ENCODE results near the gene HIRA. TPM values are rescaled to one million over a fixed set of nuclear protein-coding genes. Genes with fewer than 3 reads are reported as not detected.
A peak's percentile ranks its signal among the peaks of the same experiment; 100 is the strongest.

HIRA gene
- total and polyA plus RNA-seq, 4 donors, result 10.4 to 24.3 (median 17.1) TPM

- ATAC-seq (ENCODE audit: low FRiP score) (peak; percentile 89), DNase-seq (peak; percentile 85 to 94)
- Histone ChIP-seq H3K36me3 (ENCODE audit: control insufficient read depth in 1 of 2, insufficient read depth in 2 of 2, low read length in 1 of 2) (no peaks in the 10 kb centered on the region), H3K4me3 (ENCODE audit: low read length in 2 of 2) (peak within 1 kb of the TSS; percentile 80 to 97), H3K27ac (ENCODE audit: low read depth in 1 of 2, low read length in 2 of 2) (peak within 1 kb of the TSS in 1 of 2 donors; percentile 23), H3K9me3 (ENCODE audit: control insufficient read depth, low read length) (no peaks in the 10 kb centered on the region), H3K27me3 (ENCODE audit: control insufficient read depth in 1 of 2, insufficient read depth in 2 of 2, low read length in 1 of 2) (no peaks in the 10 kb centered on the region), H3K4me1 (ENCODE audit: control insufficient read depth in 1 of 2, insufficient read depth in 2 of 2, low read length in 2 of 2) (no peaks in the 10 kb centered on the region)
- 4 to 6% methylated on average over 27 to 72 of the region's 74 CpGs for WGBS, 2 donors
- intact Hi-C loops (cut with DNase I), result loop anchor here in 1 of 2 donors (2.0 to 10.0 kb wide), 2 partner anchors 113 to 183 kb away; partner anchors contain the start of genes CDC45, SLC25A1 and UFD1
These were observed 139.7 kb downstream of the HIRA start, which contains the start of gene CLTCL1 for GRCh38 chr22:19291580-19292457. Gene CLTCL1 (minus strand): TSS chr22:19291719. CDS start chr22:19291641, 78 bp downstream.

DNA sequence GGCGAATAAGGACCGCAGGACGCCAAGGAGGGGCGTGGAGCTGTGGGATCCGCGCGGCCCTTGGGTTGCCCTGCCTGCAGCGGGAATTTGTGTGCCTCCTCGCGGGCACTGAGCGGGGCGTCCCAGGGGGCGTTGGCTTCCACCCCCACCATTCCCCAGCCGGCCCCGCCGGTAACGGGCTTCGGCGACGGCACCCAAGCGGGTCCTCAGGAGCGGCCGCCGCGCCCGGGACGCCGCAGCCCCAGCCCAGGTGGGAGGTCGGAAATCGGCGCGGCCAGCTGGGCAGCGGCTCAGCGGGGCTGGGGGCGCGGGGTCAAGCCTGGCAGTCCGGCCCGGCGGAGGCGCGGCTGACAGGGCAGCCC lies 140.3 kb downstream of the HIRA start:
- WGBS, 2 donors, result 0 to 1% methylated on average over 39 to 41 of the region's 41 CpGs
- Histone ChIP-seq H3K4me1 (ENCODE audit: control insufficient read depth in 1 of 2, insufficient read depth in 2 of 2, low read length in 2 of 2) (no peaks in the 10 kb centered on the region), H3K36me3 (ENCODE audit: control insufficient read depth in 1 of 2, insufficient read depth in 2 of 2, low read length in 1 of 2) (no peaks in the 10 kb centered on the region), H3K27ac (ENCODE audit: low read depth in 1 of 2, low read length in 2 of 2) (no peak overlapping the region), H3K4me3 (ENCODE audit: low read length in 2 of 2) (peak overlapping the region; percentile 80 to 97), H3K9me3 (ENCODE audit: control insufficient read depth, low read length) (no peaks in the 10 kb centered on the region), H3K27me3 (ENCODE audit: control insufficient read depth in 1 of 2, insufficient read depth in 2 of 2, low read length in 1 of 2) (no peaks in the 10 kb centered on the region)
- DNase-seq (peak; percentile 66 to 85), ATAC-seq (ENCODE audit: low FRiP score) (peak; percentile 59)
- intact Hi-C loops (cut with DNase I), result loop anchor here in 1 of 2 donors (2.0 to 10.0 kb wide), 2 partner anchors 112 to 184 kb away; partner anchors contain the start of genes CDC45, SLC25A1 and UFD1

GRCh38 chr22:19290400-19291217 lies 140.9 kb downstream of the HIRA start:
- whole genome bisulfite sequencing, 2 donors, result 12 to 14% methylated on average over 27 of the region's 27 CpGs

GRCh38 chr22:19289475-19290161 lies 141.9 kb downstream of the HIRA start:
- no peaks in the 10 kb centered on the region for H3K9me3 ChIP-seq (ENCODE audit: control insufficient read depth, low read length)
- no peak overlapping the region for H3K4me3 ChIP-seq (ENCODE audit: low read length in 2 of 2)
- H3K27ac ChIP-seq (ENCODE audit: low read depth in 1 of 2, low read length in 2 of 2), result no peak overlapping the region
- DNase-seq (no peak), ATAC-seq (ENCODE audit: low FRiP score) (no peak)
- H3K4me1 ChIP-seq (ENCODE audit: control insufficient read depth in 1 of 2, insufficient read depth in 2 of 2, low read length in 2 of 2), result no peaks in the 10 kb centered on the region
- 90 to 93% methylated on average over 5 of the region's 5 CpGs for WGBS, 2 donors
- no peaks in the 10 kb centered on the region for H3K36me3 ChIP-seq (ENCODE audit: control insufficient read depth in 1 of 2, insufficient read depth in 2 of 2, low read length in 1 of 2)
- intact Hi-C loops (cut with DNase I), result loop anchor here in 1 of 2 donors (2.0 to 10.0 kb wide), 2 partner anchors 111 to 185 kb away; partner anchors contain the start of genes CDC45, SLC25A1 and UFD1
- H3K27me3 ChIP-seq (ENCODE audit: control insufficient read depth in 1 of 2, insufficient read depth in 2 of 2, low read length in 1 of 2), result no peaks in the 10 kb centered on the region

More at GRCh38 chr22:19290400-19291217, 140.9 kb downstream of the HIRA start:
- intact Hi-C loops (cut with DNase I), result loop anchor here in 1 of 2 donors (2.0 to 10.0 kb wide), 2 partner anchors 112 to 184 kb away; partner anchors contain the start of genes CDC45, SLC25A1 and UFD1
- H3K4me1 ChIP-seq (ENCODE audit: control insufficient read depth in 1 of 2, insufficient read depth in 2 of 2, low read length in 2 of 2), result no peaks in the 10 kb centered on the region
- ATAC-seq (ENCODE audit: low FRiP score), result no peak
- H3K9me3 ChIP-seq (ENCODE audit: control insufficient read depth, low read length), result no peaks in the 10 kb centered on the region
- H3K4me3 ChIP-seq (ENCODE audit: low read length in 2 of 2), result peak overlapping the region; percentile 80 to 97
- no peaks in the 10 kb centered on the region for H3K27me3 ChIP-seq (ENCODE audit: control insufficient read depth in 1 of 2, insufficient read depth in 2 of 2, low read length in 1 of 2)
- DNase-seq, result no peak
- no peak overlapping the region for H3K27ac ChIP-seq (ENCODE audit: low read depth in 1 of 2, low read length in 2 of 2)
- no peaks in the 10 kb centered on the region for H3K36me3 ChIP-seq (ENCODE audit: control insufficient read depth in 1 of 2, insufficient read depth in 2 of 2, low read length in 1 of 2)

GRCh38 chr22:19287889-19288288 lies 143.6 kb downstream of the HIRA start:
- intact Hi-C loops (cut with DNase I), result no loop called here
- 70 to 75% methylated on average over 4 of the region's 4 CpGs for WGBS, 2 donors
- Histone ChIP-seq H3K27ac (ENCODE audit: low read depth in 1 of 2, low read length in 2 of 2) (no peak overlapping the region), H3K36me3 (ENCODE audit: control insufficient read depth in 1 of 2, insufficient read depth in 2 of 2, low read length in 1 of 2) (no peaks in the 10 kb centered on the region), H3K9me3 (ENCODE audit: control insufficient read depth, low read length) (no peaks in the 10 kb centered on the region), H3K27me3 (ENCODE audit: control insufficient read depth in 1 of 2, insufficient read depth in 2 of 2, low read length in 1 of 2) (no peaks in the 10 kb centered on the region), H3K4me1 (ENCODE audit: control insufficient read depth in 1 of 2, insufficient read depth in 2 of 2, low read length in 2 of 2) (no peaks in the 10 kb centered on the region), H3K4me3 (ENCODE audit: low read length in 2 of 2) (no peak overlapping the region)
- ATAC-seq (ENCODE audit: low FRiP score) (no peak), DNase-seq (no peak)

- ATAC-seq (ENCODE audit: low FRiP score) (no peak), DNase-seq (no peak)
- Histone ChIP-seq H3K36me3 (ENCODE audit: control insufficient read depth in 1 of 2, insufficient read depth in 2 of 2, low read length in 1 of 2) (no peaks in the 10 kb centered on the region), H3K4me1 (ENCODE audit: control insufficient read depth in 1 of 2, insufficient read depth in 2 of 2, low read length in 2 of 2) (no peaks in the 10 kb centered on the region), H3K27me3 (ENCODE audit: control insufficient read depth in 1 of 2, insufficient read depth in 2 of 2, low read length in 1 of 2) (no peaks in the 10 kb centered on the region), H3K27ac (ENCODE audit: low read depth in 1 of 2, low read length in 2 of 2) (no peak overlapping the region), H3K4me3 (ENCODE audit: low read length in 2 of 2) (no peak overlapping the region), H3K9me3 (ENCODE audit: control insufficient read depth, low read length) (no peaks in the 10 kb centered on the region)
- intact Hi-C loops (cut with DNase I), result no loop called here
- 86% methylated on average over 5 of the region's 5 CpGs for WGBS, 2 donors
These were observed 144.3 kb downstream of the HIRA start for GRCh38 chr22:19287076-19287707.

DNA sequence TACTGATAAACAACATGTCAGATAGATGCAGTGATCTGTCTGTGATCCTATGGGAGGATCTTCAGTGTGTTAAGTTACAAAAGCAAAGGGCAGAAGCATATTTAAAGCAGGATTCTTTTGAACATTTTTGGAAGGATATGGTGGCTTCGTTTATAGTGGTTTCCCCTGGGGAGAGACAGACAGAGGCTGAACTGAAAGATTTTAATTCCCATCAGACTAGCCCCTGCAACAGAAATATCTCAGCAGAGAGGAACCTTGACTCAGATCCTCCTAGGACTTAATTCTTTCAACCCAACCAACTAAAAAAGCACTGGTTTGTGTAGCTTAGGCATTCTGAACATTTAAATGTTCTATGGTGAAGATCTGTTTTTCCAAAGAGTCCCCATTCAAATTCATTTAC lies 145.7 kb downstream of the HIRA start:
- Histone ChIP-seq H3K4me3 (ENCODE audit: low read length in 2 of 2) (no peak overlapping the region), H3K36me3 (ENCODE audit: control insufficient read depth in 1 of 2, insufficient read depth in 2 of 2, low read length in 1 of 2) (no peaks in the 10 kb centered on the region), H3K4me1 (ENCODE audit: control insufficient read depth in 1 of 2, insufficient read depth in 2 of 2, low read length in 2 of 2) (no peaks in the 10 kb centered on the region), H3K9me3 (ENCODE audit: control insufficient read depth, low read length) (no peaks in the 10 kb centered on the region), H3K27me3 (ENCODE audit: control insufficient read depth in 1 of 2, insufficient read depth in 2 of 2, low read length in 1 of 2) (no peaks in the 10 kb centered on the region), H3K27ac (ENCODE audit: low read depth in 1 of 2, low read length in 2 of 2) (no peak overlapping the region)
- intact Hi-C loops (cut with DNase I), result no loop called here
- no peak for DNase-seq
- 23 to 28% methylated on average over 1 of the region's 1 CpG for WGBS, 2 donors
- no peak for ATAC-seq (ENCODE audit: low FRiP score)

Measured in aorta (tissue), 5 donors.